ENCODE data around the gene C1RL. TPM values are rescaled to one million over a fixed set of nuclear protein-coding genes. Genes with fewer than 3 reads are reported as not detected.

Gene C1RL
- total and polyA plus RNA-seq, 8 donors = 55.4 to 72.7 (median 63.8) TPM

DNA sequence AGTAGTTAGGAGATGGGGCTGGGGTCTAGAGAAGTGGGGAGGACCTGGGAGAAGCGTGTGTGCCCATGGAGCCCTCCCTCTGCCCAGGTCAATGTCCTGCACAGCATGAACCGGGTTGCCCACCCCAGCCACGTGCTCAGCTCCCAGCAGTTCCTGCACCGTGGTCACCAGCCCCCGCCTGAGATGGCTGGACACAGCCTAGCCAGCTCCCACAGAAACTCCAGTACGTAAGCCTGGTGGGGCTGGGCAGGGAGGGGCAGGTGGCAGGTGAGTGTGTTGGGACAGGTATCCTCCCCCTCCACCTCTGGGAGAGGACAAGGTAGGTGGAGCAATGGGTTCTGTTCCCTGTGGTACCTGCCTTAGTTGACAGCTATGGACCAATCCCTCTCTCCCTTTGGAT, 41.8 kb upstream of the C1RL start:
- Histone ChIP-seq H3K27me3 (no peaks in the 10 kb centered on the region), H3K9me3 (no peaks in the 10 kb centered on the region), H3K4me1 (peaks cover 0 to 9% of the 10 kb centered on the region in 2 donors), H3K36me3 (peaks cover 0 to 50% of the 10 kb centered on the region in 2 donors), H3K4me3 (no peak overlapping the region), H3K27ac (no peak overlapping the region)
- DNase-seq = no peak
- intact Hi-C loops (cut with DNase I) = no loop called here
- TF ChIP-seq, protein P1, sequence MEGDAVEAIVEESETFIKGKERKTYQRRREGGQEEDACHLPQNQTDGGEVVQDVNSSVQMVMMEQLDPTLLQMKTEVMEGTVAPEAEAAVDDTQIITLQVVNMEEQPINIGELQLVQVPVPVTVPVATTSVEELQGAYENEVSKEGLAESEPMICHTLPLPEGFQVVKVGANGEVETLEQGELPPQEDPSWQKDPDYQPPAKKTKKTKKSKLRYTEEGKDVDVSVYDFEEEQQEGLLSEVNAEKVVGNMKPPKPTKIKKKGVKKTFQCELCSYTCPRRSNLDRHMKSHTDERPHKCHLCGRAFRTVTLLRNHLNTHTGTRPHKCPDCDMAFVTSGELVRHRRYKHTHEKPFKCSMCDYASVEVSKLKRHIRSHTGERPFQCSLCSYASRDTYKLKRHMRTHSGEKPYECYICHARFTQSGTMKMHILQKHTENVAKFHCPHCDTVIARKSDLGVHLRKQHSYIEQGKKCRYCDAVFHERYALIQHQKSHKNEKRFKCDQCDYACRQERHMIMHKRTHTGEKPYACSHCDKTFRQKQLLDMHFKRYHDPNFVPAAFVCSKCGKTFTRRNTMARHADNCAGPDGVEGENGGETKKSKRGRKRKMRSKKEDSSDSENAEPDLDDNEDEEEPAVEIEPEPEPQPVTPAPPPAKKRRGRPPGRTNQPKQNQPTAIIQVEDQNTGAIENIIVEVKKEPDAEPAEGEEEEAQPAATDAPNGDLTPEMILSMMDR (IDR thresholded peaks at IDR 0.05) = no peak
- ATAC-seq = no peak

DNA sequence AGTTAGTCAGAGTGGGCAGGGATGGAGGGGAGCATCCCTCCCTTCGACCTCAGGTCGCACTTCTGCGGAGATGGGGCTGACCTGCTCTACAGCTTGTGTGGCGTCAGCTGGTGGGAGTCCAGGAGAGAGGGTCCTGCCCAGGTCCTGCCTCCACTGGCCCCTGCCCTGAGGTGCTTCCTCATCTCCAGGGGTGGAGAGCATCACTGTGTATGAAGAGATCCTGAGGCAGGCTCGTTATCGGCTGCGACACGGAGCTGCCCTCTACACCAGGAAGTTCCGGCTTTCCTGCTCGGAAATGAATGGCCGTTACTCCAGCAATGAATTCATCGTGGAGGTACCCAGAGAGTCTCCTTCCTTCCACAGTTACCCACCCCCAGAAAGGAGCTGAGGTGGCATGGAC, 41.3 kb upstream of the C1RL start:
- Histone ChIP-seq H3K27ac (no peak overlapping the region), H3K9me3 (no peaks in the 10 kb centered on the region), H3K4me1 (peaks cover 0 to 9% of the 10 kb centered on the region in 2 donors), H3K4me3 (no peak overlapping the region), H3K36me3 (peaks cover 0 to 52% of the 10 kb centered on the region in 2 donors), H3K27me3 (no peaks in the 10 kb centered on the region)
- ATAC-seq (no peak), DNase-seq (no peak)
- TF ChIP-seq, protein P1 (IDR thresholded peaks at IDR 0.05) = no peak
- intact Hi-C loops (cut with DNase I) = no loop called here

DNA sequence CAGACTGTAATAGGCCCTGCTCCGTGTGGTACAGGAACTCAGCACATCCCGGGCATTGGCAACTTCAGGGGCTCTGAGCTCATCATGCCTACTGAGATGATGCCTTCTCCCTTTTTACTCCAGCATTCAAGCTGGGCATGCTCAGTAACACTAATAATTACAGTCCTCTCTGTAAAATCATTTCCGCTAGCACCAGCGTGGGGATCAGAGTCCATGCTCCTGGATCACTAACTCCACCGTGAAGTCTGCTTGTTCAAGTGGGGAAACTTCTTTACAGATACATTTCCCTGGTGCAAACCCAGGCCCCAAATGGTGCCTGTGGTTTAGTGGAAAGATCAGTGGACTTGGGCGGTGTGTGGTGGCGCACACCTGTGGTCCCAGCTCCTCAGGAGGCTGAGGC, 37.9 kb upstream of the C1RL start:
- intact Hi-C loops (cut with DNase I) = no loop called here
- peaks cover 0 to 52% of the 10 kb centered on the region in 2 donors for H3K36me3 ChIP-seq
- peaks cover 4 to 5% of the 10 kb centered on the region in 2 donors for H3K4me1 ChIP-seq
- no peaks in the 10 kb centered on the region for H3K9me3 ChIP-seq
- DNase-seq = no peak
- no peak for ATAC-seq
- TF ChIP-seq, protein P1 (IDR thresholded peaks at IDR 0.05) = no peak
- H3K27ac ChIP-seq = no peak overlapping the region
- no peak overlapping the region for H3K4me3 ChIP-seq
- H3K27me3 ChIP-seq = no peaks in the 10 kb centered on the region

DNA sequence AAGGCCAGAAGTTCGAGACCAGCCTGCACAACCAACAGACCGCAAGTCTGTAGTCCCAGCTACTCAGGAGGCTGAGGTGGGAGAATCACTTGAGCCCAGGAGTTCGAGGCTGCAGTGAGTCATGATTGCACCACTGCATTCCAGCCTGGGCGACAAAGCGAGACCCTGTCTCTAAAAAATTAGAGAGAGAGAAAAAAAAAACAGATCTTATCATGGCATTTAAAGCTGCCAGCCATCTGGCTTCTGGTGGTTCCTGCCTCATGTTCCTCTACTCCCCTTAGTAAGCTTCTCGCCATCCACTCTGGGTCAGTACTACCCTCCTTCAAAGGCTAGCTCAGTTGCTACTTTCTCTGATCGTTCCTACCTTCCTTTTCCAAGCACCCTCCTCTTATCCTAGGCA, 37.2 kb upstream of the C1RL start:
- DNase-seq (no peak), ATAC-seq (no peak)
- Histone ChIP-seq H3K27ac (no peak overlapping the region), H3K27me3 (no peaks in the 10 kb centered on the region), H3K4me1 (peaks cover 4 to 5% of the 10 kb centered on the region in 2 donors), H3K4me3 (no peak overlapping the region), H3K36me3 (peaks cover 0 to 48% of the 10 kb centered on the region in 2 donors), H3K9me3 (no peaks in the 10 kb centered on the region)
- TF ChIP-seq, protein P1 (IDR thresholded peaks at IDR 0.05) = no peak
- intact Hi-C loops (cut with DNase I) = no loop called here

DNA sequence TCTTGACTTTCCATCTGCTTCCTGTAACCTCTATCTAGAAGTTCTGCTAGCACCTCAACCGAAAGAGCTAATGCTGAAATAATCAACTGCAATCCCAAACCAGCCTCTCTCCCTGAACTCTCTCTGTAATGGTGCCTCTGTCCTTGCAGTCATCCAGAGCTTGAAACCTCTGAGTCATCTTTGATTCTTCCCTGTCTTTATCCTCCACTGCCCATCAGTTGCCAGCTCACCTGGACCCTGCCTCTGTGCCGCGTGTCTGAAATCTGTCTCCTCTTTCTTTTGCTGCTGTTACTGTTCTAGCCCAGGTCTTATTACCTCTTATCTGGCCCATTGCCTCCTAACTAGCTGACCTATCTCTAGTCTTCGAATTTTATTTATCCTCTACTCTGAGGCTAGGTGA, 36.7 kb upstream of the C1RL start:
- Histone ChIP-seq H3K9me3 (no peaks in the 10 kb centered on the region), H3K36me3 (peaks cover 0 to 48% of the 10 kb centered on the region in 2 donors), H3K4me1 (peaks cover 4% of the 10 kb centered on the region in 2 donors), H3K27me3 (no peaks in the 10 kb centered on the region), H3K27ac (no peak overlapping the region), H3K4me3 (no peak overlapping the region)
- intact Hi-C loops (cut with DNase I) = no loop called here
- no peak for ATAC-seq
- TF ChIP-seq, protein P1 (IDR thresholded peaks at IDR 0.05) = no peak
- DNase-seq = no peak

All from left lung (tissue), 10 donors.